HK-2 (cell line): ENCODE data around the gene PIK3CA.
"Not testable (repeated sequence)": the region's sequence is repeated elsewhere in the genome, so short reads cannot be mapped to it uniquely, and the experiment has no call there.

ENCODE experiments used
- DNase-seq: peaks from one replicate; pipeline ENCODE4 v3.0.0-alpha.2; 2018; ENCODE audit not compliant: unreplicated experiment

The PIK3CA gene

GRCh38 chr3:179147873-179148615 is at the start of gene PIK3CA:
TSS of gene PIK3CA (plus strand) at chr3:179148357. CDS start at chr3:179198826, 50,469 bp downstream.
- DNase-seq = peak; percentile 95

- no peak for DNase-seq
These were observed 49.6 kb upstream of the PIK3CA start for GRCh38 chr3:179098388-179099077.

- DNase-seq = peak; percentile 8
These were observed 47.5 kb upstream of the PIK3CA start for GRCh38 chr3:179100652-179101051.

DNA sequence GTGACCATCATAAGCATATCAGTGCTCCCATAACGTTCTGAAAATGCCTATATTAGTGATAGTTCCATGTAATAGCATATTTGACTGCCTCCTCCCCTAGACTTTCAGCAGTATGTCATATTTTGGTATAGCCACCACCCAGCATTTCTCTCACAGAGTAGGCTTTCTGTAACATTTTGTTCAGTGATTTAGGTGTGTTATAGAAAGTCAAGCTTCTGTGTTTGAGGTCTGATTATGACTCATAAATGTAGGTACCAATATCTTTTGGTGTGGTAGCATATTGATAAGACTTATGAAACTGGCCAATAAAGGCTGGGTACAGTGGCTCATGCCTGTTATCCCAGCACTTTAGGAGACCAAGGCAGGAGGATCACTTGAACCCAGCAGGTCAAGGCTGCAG is 42.3 kb upstream of the PIK3CA start:
- DNase-seq = no peak

DNA sequence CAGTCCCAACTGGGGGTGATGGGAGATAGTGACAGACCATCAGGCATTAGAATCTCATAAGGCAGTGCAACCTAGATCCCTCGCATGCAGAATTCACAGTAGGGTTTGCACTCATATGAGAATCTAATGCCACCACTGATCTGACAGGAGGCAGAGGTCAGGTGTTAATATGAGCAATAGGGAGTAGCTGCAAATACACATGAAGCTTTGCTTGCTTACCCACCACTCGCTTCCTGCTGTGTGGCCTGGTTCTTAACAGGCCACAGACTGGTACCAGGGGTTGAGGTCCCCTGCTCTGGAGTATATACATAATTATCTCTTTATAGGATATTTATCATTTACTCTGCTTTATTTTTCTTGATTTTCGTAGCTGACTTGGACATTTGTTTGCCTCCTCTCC is 40.5 kb upstream of the PIK3CA start:
- DNase-seq = no peak

DNA sequence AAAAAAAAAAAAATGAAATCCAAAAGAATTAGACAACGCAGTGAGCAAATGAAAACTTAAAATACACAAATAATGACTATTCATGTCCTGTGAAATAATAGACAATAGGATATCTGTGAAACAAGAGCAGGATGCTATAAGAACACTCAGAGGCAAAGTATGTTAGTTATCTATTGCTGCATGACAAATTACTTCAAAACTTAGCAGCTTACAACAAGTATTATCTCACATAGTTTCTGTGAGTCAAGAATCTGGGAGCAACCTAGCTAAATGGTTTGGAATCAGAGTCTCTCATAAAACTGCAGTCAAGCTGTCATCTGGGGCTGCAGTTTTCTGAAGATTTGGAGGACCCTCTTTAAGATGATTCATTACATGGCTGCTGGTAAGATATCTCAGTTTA is 40.1 kb upstream of the PIK3CA start:
- no peak for DNase-seq

- DNase-seq = no peak
These were observed 34.3 kb upstream of the PIK3CA start for GRCh38 chr3:179113903-179114302.

DNA sequence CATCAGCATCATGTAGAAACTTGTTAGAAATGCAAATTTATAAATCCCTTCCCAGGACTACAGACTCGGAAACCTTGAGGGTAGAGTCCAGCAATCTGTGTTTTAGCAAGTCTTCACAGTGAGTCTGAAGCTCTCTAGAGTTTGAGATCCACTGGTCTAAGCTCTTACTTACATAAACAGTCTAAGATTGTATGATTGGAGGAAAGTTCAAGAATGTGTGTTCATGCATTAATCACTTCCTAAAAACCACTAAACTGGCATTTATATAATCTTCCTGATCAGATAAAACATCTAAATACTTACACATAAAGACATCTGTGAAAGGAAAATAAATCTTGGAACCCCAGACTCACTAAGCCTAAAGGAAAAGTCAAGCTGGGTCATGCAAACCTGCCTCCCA is 32.7 kb upstream of the PIK3CA start:
- DNase-seq = not testable (repeated sequence)

- no peak for DNase-seq
These were observed 31.3 kb upstream of the PIK3CA start for GRCh38 chr3:179116816-179117215.

DNA sequence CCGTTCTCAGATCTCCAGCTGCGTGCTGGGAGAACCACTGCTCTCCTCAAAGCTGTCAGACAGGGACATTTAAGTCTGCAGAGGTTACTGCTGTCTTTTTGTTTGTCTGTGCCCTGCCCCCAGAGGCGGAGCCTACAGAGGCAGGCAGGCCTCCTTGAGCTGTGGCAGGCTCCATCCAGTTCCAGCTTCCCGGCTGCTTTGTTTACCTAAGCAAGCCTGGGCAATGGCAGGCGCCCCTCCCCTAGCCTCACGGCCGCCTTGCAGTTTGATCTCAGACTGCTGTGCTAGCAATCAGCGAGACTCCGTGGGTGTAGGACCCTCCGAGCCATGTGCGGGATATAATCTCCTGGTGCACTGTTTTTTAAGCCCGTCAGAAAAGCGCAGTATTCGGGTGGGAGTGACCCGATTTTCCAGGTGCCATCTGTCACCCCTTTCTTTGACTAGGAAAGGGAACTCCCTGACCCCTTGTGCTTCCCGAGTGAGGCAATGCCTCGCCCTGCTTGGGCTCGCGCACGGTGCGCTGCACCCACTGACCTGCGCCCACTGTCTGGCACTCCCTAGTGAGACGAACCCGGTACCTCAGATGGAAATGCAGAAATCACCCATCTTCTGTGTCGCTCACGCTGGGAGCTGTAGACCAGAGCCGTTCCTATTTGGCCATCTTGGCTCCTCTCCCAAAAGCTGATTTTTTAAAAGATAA is 15.8 kb upstream of the PIK3CA start:
- not testable (repeated sequence) for DNase-seq

DNA sequence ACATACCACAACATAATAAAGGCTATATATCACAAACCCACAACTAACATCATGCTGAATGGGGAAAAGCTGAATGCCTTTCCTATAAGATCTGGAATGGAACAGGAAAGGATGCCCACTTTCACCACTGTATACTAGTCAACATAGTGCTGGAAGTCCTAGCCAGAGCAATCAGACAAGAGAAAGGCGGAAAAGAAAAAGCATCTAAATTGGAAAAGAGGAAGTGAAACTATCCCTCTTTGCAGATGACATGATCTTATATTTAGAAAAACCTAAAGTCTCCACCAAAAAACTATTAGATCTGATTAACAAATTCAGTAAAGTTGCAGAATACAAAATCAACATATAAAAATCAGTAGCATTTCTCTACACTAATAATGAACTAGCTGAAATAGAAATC is 14.6 kb upstream of the PIK3CA start:
- no peak for DNase-seq

- DNase-seq = no peak
These were observed 12.0 kb upstream of the PIK3CA start for GRCh38 chr3:179136195-179136594.

DNA sequence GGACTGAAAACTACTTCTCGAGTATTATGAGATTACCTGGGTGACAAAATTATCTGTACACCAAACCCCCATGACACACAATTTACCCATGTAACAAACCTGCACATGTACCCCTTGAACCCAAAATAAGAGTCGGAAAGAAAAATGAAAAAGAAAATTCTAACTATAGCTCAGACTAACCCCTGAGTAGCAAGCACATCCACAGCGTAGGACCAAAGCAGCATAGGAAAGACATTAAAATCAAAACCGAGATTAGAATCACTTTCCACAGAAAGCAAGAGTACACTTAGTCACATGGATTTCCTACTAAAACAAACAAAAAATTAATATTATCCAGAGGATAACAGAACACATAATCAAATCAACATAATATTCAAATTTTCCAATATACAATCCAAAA is 6.3 kb upstream of the PIK3CA start:
- no peak for DNase-seq

- DNase-seq = peak; percentile 17
These were observed 1.1 kb upstream of the PIK3CA start for GRCh38 chr3:179146911-179147513.

DNA sequence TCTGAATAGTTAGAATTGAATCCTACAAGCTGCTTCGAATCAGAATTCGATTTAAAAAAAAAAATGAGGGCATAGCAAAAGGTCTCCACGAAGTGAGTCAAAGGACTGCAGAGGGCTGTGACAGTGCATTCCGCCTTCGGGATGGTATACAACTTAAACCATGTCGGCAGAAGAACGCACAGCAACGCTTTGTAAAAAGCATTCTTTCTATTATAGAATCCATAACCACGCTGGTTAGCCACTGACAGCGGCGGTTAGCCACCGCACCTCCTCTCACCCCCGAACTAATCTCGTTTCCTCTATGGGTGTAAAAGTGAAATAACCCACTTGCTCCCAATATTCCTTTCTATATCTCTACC is 664 bp upstream of the PIK3CA start:
- DNase-seq = no peak

DNA sequence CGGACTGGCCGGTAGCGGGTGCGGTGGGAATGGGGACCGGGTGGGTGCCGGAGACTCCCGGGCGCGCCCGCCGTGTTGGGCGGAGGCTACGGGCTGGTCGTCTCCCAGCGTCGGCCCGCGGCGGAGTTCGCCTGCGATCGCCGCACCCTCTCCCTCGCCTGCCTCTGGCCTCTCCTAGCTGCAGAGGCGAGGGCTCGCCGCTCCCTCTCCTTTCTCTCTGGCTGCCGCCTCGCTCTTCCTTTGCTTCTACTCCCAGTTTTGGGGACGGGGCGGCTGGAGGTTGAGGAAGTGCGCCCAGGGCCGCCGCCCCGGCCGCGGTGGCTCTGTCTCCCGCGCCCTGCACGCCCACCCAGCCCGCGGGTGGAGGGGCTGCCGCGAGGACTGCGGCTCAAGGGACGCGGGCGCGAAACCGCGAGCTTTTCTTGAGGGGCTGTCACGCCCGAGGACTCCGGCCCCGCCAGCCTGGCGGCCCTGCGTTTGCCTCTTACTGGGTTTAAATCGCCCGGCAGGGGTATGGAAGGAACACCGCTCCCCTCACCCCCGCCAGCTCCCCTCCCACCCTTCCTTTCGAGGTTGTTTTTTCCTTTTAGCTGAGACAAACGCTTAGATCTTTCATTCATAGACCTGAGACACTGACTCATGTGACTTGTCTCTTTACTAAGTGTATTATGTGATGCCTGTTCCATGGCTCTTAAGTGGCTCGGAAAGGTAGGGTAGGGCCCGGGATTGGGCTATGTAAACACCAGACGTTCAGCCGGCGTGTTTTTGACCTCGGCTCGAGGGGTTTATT is 654 bp downstream of the PIK3CA start:
- peak; percentile 64 for DNase-seq

GRCh38 chr3:179149406-179149867 is 1.3 kb downstream of the PIK3CA start:
- DNase-seq = peak; percentile 10

DNA sequence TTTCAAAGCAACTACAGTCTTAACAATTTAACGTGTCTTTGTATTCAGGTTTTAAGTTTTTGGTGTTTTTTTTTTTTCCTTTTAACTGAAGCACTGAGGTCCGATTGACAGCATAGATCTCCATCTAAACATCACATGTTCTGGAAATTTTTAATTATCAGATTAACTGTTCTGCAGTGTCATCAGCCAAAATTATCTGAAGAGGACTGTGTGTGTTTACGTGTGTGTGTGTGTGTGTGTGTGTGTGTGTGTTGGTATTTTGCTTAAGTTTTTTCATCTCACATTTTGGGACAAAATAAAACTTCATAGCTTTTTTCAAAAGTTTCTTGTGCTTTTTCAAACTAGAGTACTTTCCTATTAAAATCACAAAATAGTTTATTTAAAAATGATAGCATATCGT is 1.8 kb downstream of the PIK3CA start:
- DNase-seq = no peak

GRCh38 chr3:179150610-179151009 is 2.5 kb downstream of the PIK3CA start:
- DNase-seq = no peak

GRCh38 chr3:179151474-179151873 is 3.3 kb downstream of the PIK3CA start:
- no peak for DNase-seq

- no peak for DNase-seq
These were observed 8.0 kb downstream of the PIK3CA start for GRCh38 chr3:179156170-179156569.

- no peak for DNase-seq
These were observed 8.6 kb downstream of the PIK3CA start for GRCh38 chr3:179156775-179157174.
